NCI-H526 (cell line): ENCODE results near the gene RBBP8NL.

Experiments used
- DNase-seq, 2 experiments: peaks; one replicate each; lab custom pipeline; 2025; lab: John Stamatoyannopoulos, UW

RBBP8NL gene

DNA sequence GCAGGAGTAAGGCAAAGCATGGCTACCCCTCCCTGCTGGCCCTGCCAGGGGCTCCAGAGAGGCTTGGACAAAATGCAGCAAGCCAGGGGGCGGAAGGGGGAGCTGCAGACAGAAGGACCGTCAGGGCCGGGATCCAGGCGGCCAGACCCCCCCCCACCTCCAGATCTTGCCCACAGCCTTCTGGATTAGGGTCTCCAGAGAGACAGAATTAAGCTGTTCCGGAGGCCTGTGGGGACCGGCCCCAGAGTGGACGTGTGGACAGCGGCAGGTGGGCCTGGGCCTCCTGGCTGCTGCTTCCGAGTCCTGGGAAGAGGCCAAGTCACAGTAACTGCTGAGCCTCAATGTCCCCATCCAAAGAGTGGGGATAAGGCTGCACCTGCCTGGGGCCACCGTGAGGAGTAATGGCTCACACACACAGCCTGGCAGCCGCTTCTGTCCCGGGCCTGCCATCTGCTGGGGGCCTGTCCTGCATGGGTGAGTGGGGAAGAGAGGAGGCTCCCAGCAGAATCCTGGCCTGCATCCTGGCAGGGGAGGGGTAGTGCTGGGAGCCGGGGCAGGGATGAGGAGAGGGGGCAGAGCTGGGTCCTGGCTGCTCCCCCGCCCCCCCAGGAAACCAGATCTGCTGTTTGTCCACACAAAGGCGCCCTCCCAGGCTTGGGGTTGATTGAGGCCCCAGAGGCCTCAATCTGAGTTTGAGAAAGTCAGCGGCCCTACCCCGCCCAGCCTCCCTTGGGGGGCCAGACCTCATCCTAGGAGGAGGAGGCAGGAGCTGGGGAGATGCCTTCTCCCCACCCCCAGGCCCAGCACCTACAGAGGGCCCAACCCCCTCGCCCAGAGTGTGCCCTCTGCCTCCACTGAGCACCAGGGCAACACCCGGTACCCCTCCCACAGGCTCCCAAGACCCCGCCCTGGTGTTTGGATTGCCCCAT, 64.1 kb downstream of the RBBP8NL start:
- no peak for DNase-seq

DNA sequence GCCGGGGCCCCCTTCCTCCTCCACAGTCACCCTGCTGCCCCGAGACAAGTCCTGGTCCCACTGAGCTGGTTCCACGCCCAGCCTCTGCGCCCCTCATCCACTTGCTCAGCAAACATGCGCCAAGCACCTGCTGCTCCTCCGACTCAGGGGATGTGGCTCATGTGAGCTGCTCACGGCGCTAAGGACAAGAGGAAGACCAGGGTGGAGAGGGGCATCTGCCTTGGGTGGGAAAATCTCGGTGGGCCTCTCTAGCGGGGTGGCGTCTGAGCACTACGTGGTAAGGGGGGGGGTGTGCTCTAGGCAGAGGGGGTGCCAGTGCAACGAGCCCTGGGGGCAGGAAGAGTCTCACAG, 64.8 kb downstream of the RBBP8NL start:
- no peak for DNase-seq

DNA sequence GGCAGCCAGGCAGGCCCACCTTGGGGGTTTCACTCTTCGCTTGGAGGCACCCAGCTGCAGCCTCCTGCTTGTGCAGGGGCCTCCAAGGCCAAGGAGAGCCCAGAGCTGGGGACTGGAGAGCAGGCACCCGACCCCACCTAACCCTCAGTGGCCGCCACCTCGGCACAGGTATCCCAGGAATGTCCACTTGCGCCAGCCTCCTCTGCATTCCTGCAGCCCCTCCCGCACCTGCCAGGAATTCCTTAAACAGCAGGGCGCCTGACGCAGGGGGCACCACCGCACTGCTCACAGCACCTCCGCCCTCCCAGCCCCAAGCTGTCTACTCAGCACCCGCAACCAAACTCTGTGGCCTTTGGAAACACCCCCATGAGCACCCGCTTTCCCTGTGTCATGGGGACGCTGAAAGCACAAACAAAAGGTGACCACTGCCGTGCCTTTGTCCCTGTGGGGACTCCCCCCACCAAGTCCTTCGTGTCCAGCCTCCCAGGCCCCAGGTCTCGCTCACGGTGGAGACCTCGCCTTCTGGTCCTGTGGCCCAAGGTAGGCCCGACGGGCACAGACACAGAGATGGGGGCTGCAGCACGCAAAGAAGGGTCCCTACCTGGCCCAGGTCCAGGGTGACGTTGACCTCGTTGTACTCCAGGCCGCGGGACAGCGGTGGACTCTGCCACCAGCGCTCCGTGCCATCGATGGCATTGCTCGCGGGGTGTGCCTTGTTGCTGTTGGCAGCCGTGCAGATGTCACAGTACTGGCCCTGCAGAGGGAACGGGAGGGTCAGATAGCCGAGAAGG, 65.3 kb downstream of the RBBP8NL start:
- DNase-seq: no peak

DNA sequence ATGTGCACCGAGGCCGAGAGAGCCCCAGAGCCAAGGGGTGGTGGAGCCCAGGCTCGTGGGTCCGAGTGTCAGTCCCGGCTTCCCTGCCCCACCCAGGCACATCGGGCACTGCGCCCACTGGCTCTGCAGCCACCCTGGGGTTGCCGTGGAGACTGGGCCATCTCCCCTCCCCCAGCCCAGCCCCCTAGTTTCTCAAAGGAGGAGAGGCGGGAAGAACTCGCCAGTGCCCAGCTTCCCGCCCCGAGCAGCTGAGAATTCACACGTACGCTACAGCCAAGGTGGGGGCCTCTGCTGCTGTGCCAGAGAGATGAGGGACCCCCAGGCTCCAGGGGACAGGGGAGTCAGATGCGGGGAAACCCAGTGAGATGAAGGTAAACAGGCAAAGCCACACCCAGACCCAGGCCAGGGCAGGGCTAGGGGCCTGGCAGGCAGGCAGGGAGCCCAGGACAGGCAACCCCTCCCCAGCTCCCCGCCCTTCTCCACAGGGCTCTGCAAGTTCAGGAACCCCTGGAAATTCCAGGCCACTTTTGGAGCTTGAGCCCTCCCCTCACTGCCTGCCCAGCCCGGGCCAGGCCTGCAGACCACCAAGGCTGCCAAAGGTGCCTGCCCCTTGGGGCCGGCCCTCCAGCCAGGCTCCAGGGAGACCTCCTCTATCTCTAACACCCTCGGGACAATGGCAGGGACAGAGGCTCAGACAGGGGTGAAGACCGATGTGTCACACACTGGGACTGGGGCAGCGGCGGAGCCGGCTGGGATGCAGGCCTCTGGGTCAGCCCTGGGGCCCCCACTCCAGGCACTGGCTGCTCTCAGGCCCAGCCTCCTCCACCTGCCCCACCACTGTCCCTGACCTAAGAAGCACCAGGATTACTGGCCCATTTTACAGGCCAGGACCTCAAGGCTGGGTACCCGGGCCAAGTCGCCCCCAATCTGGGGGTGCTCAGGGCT, 66.2 kb downstream of the RBBP8NL start:
- no peak for DNase-seq
